Loucy (cell line): ENCODE measurements around the gene ATP1B3.
"Not testable (repeated sequence)": the region's sequence is repeated elsewhere in the genome, so short reads cannot be mapped to it uniquely, and the experiment has no call there.

Source experiments
- EZH2phosphoT487 ChIP-seq: fragments of 200-600 bp; IDR thresholded peaks from 2 replicates; pipeline ENCODE4 v1.6.1; 2018; ENCODE audit warnings: antibody characterized with exemption, mild to moderate bottlenecking, moderate library complexity, borderline replicate concordance
- TF ChIP-seq, protein P1 (sequence below): fragments of 200-600 bp; sonication (generic); conservative IDR thresholded peaks from 2 replicates; pipeline ENCODE4 v1.5.1; 2014; ENCODE audit warnings: mild to moderate bottlenecking, antibody characterized with exemption, low read length

DNA sequence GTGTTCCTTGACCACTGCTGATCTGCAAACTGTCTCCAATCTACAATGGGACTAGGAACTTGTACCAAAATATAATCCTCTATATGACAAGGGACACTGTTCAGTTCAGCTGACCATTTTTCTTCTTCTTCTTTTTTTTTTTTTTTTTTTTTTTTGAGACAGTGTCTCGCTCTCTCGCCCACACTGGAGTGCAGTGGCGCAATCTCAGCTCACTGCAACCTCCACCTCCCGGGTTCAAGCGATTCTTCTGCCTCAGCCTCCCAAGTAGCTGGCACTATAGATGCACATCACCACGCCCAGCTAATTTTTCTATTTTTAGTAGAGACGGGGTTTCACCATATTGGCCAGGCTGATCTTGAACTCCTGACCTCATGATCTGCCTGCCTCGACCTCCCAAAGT lies 98.3 kb downstream of the ATP1B3 start:
- TF ChIP-seq, protein P1, sequence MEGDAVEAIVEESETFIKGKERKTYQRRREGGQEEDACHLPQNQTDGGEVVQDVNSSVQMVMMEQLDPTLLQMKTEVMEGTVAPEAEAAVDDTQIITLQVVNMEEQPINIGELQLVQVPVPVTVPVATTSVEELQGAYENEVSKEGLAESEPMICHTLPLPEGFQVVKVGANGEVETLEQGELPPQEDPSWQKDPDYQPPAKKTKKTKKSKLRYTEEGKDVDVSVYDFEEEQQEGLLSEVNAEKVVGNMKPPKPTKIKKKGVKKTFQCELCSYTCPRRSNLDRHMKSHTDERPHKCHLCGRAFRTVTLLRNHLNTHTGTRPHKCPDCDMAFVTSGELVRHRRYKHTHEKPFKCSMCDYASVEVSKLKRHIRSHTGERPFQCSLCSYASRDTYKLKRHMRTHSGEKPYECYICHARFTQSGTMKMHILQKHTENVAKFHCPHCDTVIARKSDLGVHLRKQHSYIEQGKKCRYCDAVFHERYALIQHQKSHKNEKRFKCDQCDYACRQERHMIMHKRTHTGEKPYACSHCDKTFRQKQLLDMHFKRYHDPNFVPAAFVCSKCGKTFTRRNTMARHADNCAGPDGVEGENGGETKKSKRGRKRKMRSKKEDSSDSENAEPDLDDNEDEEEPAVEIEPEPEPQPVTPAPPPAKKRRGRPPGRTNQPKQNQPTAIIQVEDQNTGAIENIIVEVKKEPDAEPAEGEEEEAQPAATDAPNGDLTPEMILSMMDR, result not testable (repeated sequence)
- not testable (repeated sequence) for TF ChIP-seq EZH2phosphoT487
